ENCODE results near the gene STK39.
"Not testable (repeated sequence)": the region's sequence is repeated elsewhere in the genome, so short reads cannot be mapped to it uniquely, and the experiment has no call there.

The STK39 gene

GRCh38 chr2:168089200-168089599 lies 158.2 kb downstream of the STK39 start:
- no peak for DNase-seq (ENCODE audit: low read depth in 3 of 3)

DNA sequence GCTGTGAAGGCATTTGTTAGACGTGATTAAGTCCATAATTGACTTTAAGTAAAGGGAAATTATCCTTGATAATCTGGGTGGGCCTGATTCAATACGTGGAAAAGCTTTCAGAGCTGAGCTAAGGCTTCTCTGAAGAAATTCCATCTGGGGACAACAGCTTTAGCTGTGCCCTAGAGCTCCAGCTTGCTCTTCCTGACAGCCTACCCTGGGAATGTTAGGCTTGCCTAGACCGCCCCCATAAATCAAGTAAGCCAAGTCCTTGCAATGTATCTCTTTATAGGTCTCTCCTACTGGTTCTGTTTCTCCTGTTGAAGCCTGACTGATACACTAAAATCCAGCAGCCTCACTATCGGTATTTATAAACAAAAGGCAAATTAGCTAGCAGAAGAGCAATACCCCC lies 160.0 kb downstream of the STK39 start:
- no peak for DNase-seq (ENCODE audit: low read depth in 3 of 3)

DNA sequence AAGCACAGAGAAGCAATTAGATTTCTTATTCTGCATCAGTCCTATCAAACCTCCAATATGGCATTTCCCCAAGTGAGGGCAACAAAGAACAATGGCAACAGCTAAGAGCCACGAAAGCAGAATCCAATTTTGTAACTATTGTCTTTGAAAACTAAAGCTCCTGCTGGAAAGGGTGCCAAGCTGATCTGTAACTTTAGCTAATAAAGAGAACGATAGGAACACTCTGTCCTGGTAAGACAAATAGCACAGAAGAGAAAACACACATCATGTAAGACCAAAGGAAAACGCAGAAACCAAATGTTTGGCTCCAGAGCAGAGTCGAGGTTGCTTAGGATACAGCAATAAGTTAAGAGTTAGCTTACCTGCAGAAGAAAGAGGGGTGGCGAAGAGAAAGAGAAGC lies 160.5 kb downstream of the STK39 start:
- DNase-seq (ENCODE audit: low read depth in 3 of 3): no peak

DNA sequence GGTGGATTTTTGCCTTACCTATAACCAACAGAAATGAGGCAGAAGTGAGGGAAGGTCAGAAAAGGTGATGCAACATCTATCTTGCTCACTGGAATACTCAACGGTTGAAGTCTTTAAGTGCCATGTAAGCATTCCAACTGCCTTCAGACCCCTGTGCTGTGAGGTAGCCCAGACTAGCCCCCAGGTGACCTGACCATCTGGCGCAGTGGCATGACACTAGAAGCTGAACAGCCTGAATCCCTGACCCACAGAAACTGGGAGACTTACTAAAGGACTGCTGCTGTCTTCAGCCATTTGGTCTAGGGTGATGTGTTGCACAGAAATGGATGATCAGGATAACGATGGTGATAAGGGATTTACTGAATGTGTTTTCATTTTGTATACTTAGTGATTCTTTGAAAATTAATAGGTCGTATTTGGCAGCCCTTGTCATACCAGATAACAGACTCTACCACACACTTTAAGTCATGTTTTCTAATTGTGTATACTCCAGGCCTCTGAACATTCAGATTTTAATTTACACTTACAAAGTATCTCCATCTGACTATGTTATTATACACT lies 161.5 kb downstream of the STK39 start:
- no peak for DNase-seq (ENCODE audit: low read depth in 3 of 3)

DNA sequence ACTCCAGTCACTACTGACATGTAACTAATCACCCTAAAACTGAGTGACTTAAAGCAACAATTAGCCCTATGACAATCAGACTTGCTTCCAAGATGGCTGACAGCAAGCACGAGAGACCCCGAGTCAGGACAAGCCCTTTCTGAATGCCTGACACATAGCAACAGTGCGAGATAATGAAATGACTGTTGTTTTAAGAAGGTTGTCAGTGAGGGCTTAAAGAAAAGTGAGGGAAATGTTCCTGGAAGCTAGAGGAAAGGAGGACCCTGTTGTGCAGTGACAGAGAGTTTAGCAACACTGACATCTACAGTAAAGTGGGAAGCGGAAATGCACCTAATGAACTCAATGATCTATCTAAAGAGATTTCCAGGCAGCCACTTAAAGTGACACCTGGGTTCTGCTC lies 163.1 kb downstream of the STK39 start:
- no peak for DNase-seq (ENCODE audit: low read depth in 3 of 3)

DNA sequence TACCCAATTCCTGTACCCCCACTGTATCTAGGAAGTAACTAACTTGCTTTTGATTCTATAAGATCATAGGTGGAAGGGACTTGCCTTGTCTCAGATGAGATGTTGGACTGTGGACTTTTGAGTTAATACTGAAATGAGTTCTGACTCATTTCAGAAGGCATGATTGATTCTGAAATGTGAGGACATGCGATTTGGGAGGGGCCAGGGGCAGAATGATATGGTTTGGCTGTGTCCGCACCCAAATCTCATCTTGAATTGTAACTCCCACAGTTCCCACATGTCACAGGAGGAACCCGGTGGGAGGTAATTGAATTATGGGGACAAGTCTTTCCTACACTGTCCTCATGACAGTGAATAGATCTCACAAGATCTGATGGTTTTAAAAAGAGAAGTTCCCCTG lies 165.9 kb downstream of the STK39 start:
- not testable (repeated sequence) for DNase-seq (ENCODE audit: low read depth in 3 of 3)

DNA sequence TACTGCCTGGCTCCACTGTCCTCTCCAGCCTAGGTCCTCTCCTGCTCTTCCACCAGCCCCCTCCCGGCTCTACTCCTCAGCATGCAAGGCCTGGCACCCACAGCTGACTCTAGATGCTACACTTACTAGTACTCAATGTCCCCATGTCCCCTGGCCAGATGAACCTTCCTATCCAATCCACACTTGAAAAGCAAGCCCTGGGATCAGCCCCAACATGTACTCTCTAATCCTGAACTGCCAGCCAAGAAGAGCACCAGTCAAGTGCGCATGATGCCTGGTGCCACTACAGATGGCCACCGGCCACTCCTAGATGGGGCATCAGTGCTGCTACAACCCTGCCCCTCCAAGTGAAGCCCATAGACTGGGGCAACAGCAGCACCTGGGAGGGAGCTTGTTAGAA lies 168.2 kb downstream of the STK39 start:
- DNase-seq (ENCODE audit: low read depth in 3 of 3): no peak

DNA sequence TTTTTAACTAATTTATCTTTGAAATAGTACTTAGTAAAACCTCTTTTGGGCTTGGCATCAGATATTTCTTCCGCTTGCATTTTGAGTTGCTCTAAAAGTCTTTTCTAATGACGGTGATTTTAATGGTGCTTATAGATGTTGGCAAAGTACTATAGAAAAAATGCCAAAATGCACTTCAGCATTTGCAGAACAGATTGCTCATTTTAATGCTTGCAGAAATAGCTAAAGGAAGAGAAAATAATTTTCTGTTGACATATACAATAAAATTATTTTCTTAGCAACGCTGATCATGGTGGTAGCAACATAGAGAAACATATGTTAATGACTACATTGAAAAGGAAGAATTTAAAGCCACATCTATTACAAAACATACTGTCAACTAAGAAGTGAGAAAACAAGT lies 170.7 kb downstream of the STK39 start:
- no peak for DNase-seq (ENCODE audit: low read depth in 3 of 3)

GRCh38 chr2:168075446-168075845 lies 171.9 kb downstream of the STK39 start:
- no peak for DNase-seq (ENCODE audit: low read depth in 3 of 3)

- DNase-seq (ENCODE audit: low read depth in 3 of 3): no peak
Observed at GRCh38 chr2:168072626-168073303, 174.6 kb downstream of the STK39 start.

DNA sequence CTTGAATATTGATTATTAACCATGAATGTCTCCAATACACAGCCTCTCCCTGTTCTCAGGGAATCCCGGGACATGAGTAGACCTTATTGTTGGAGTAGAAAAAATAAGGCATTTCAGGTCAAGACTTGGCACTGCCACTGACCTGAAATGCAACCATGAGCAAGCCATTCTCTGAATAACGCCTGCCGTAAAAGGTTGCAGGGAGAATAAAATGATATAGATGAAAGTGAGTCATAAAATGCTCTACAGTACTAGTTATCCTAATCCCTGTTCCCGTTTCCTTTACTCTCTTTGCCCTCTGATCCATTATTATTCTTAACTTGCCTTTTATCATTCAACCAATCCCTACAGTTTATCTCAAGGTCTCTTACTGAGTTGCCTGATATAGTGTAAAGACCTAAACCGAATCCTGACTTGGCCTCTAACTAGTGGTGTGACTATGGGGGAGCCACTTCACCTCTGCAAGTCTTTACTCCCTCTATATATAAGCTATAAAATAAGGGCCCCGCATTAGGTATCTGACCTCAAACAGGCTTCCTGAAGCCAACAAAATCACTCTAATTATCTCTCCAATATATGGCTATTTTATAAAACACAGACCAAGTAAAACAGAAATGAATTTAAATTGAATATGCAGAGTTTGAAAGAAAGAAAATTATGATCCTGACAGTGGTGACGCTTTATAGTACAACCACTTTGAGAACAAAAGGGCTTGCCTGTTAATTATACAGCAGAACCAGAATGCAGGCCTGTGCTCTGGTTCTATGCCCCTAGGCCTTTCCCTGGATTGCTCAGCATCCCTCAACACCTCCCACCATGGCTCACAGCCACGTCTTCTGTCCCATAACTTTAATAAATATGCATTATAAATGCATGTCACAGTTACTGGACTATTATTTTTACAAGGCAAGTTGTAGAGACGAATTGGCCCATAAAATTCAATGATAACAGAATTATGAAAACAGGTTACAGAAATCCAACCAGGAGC lies 183.1 kb downstream of the STK39 start:
- no peak for DNase-seq (ENCODE audit: low read depth in 3 of 3)

- no peak for DNase-seq (ENCODE audit: low read depth in 3 of 3)
Observed at GRCh38 chr2:168062936-168063335, 184.5 kb downstream of the STK39 start.

DNA sequence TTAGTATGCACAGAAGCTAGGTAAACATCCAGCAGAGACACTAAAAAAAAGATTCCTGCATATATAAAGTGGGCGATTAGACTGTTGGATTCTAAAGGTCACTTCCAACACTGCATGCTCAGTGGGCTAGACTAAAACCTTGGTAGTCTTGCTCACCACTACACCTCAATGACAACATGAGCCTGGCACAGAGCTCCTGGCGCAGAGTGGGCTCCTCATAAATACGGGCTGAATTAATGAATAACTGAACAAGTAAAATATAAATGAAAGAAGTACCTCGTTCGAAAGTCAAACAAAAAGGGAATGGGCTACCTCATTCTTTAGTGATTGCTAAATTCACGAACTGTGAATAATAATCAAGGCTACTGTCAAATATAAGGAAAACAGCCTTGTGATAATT lies 185.3 kb downstream of the STK39 start:
- no peak for DNase-seq (ENCODE audit: low read depth in 3 of 3)

DNA sequence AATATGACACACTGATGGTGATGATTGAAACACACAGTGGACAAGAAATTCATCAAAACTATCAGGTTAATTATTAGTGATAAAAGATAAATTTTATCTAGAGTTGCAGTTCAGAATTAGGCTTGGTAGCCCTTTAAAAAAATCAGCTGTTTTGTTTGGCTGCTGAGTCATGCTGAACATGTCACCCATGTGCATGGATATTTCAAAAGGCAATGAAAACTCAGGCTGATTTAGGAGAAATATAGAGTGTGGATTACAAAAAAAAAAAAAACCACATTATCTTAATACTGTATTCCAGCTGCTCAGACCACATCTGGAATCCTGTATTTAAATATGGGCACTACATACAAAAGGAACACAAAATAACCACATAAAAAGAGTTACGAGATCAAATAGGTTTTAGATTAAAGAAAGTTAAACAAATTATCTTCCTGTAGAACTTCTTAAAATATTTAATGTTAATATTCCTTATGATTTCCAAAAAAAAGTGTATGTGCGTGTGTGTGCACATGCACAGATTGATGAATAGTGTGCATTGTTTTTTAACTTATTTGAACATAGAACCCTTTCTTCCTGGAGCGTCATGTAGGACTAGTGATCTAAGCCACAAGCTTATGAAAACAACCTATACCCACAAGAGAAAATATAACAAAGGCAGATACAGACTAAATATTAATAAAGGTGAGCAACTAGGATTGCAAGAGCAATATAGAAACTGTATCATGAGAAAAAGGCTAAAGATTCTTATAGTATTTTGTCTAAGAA lies 186.2 kb downstream of the STK39 start:
- no peak for DNase-seq (ENCODE audit: low read depth in 3 of 3)

DNA sequence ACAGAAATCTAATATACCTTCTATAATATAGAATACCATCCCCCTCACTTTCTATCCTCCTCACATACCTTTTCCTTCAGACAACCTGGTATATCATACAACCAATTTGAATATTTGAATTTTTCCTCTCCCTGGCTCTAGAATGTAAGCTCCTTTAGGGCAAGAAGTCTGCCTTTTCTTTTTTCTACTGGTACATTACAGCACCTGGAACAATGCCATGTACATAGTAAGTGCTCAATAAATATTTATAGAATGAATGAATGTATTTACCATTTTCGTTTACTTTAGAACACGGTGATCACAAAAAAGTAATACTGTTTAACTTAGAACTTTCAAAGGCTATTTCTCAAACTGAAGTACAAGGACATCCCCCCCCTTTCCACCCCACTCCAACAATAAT lies 187.6 kb downstream of the STK39 start:
- no peak for DNase-seq (ENCODE audit: low read depth in 3 of 3)

GRCh38 chr2:168058675-168059074 lies 188.7 kb downstream of the STK39 start:
- DNase-seq (ENCODE audit: low read depth in 3 of 3): no peak

DNA sequence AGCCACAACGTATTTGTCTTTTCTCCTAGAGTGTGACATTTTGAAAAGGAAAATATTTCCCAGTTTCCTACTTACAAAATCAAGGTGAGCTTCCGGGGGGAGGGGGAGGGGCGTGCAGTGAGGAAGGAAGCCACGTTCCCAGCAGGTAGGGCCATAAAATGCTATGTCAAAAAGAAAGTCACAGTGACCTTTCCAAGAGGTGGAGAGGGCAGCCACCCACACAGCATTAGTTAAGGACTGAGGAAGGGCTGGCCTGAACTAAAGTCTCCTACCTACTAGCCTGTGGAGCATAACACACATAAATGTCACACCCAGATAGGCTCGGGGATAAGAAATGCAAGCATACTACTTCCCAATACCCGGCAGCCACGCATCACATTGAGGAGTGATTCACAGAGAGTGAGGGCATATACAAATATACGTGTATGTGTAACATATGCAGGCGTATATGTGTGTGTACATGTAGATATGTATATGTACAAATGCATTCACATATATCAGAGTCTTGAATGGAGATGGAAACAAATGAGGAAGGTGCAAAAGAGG lies 191.1 kb downstream of the STK39 start:
- no peak for DNase-seq (ENCODE audit: low read depth in 3 of 3)

- no peak for DNase-seq (ENCODE audit: low read depth in 3 of 3)
Observed at GRCh38 chr2:168054657-168055056, 192.7 kb downstream of the STK39 start.

- no peak for DNase-seq (ENCODE audit: low read depth in 3 of 3)
Observed at GRCh38 chr2:168053676-168054075, 193.7 kb downstream of the STK39 start.

GRCh38 chr2:168052773-168053172 lies 194.6 kb downstream of the STK39 start:
- no peak for DNase-seq (ENCODE audit: low read depth in 3 of 3)

DNA sequence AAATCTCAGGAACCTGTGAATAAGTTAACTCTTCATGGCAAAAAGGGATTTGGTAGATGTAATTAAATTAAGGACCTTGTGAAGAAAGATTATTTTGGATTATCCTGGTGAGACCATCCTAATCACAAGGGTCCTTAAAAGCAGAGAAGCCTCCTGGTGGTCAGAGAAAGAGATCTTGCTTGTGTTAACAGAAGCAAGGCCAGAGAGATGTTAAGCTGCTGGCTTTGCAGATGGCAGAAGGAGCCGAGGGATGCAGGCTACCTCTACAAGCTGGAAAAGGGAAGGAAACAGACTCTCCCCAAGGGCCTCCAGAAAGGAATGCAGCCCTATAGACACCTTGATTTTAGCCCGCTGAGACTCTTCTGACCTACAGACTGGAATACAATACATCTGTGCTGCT lies 197.0 kb downstream of the STK39 start:
- DNase-seq (ENCODE audit: low read depth in 3 of 3): no peak

GRCh38 chr2:168049609-168050008 lies 197.8 kb downstream of the STK39 start:
- DNase-seq (ENCODE audit: low read depth in 3 of 3): no peak
